Trophoblast cell (in vitro differentiated cells and primary cell): ENCODE measurements around the gene C17orf78.

Source experiments
- DNase-seq, 2 donors: peaks; one replicate each; pipeline ENCODE4 v3.0.0-alpha.2; 2016
- H2AFZ ChIP-seq: 2 replicates; pipeline ENCODE4 v1.6.1; 2013; ENCODE audit warnings: low read length, moderate library complexity, mild to moderate bottlenecking; ENCODE audit not compliant: insufficient read depth, poor library complexity
- H2AK5ac ChIP-seq: 2 replicates; pipeline ENCODE4 v1.6.1; 2013; ENCODE audit warnings: mild to moderate bottlenecking, low read length
- H2BK120ac ChIP-seq: 2 replicates; pipeline ENCODE4 v1.6.1; 2013; ENCODE audit warnings: low read length, mild to moderate bottlenecking, moderate library complexity; ENCODE audit not compliant: insufficient read depth, poor library complexity
- H2BK12ac ChIP-seq: 2 replicates; pipeline ENCODE4 v1.6.1; 2013; ENCODE audit warnings: mild to moderate bottlenecking, low read length, moderate library complexity
- H2BK5ac ChIP-seq: 2 replicates; pipeline ENCODE4 v1.6.1; 2013; ENCODE audit warnings: low read length, low read depth, moderate library complexity, mild to moderate bottlenecking; ENCODE audit not compliant: poor library complexity
- H3K14ac ChIP-seq: 2 replicates; pipeline ENCODE4 v1.6.1; 2013; ENCODE audit warnings: mild to moderate bottlenecking, low read length
- H3K18ac ChIP-seq: 2 replicates; pipeline ENCODE4 v1.6.1; 2013; ENCODE audit warnings: mild to moderate bottlenecking, low read length
- H3K23ac ChIP-seq: 2 replicates; pipeline ENCODE4 v1.6.1; 2013; ENCODE audit warnings: low read length
- H3K27ac ChIP-seq: 2 replicates; pipeline ENCODE4 v1.5.1; 2013; ENCODE audit warnings: low read depth, mild to moderate bottlenecking, inconsistent platforms, low read length, moderate library complexity
- H3K27me3 ChIP-seq: 2 replicates; pipeline ENCODE4 v1.6.1; 2013; ENCODE audit warnings: inconsistent platforms, mild to moderate bottlenecking, low read length, moderate library complexity; ENCODE audit not compliant: insufficient read depth
- H3K36me3 ChIP-seq, 2 experiments: 1 replicate in 1 of 2; 2 replicates in 1 of 2; pipeline ENCODE4 v1.6.1; 2013; ENCODE audit warnings: low read length in 2 of 2, mild to moderate bottlenecking in 2 of 2, moderate library complexity in 1 of 2; ENCODE audit not compliant: insufficient read depth in 2 of 2, control insufficient read depth in 1 of 2
- H3K4ac ChIP-seq: 2 replicates; pipeline ENCODE4 v1.6.1; 2013; ENCODE audit warnings: low read depth, mild to moderate bottlenecking, low read length, moderate library complexity
- H3K4me1 ChIP-seq, 2 experiments: 1 replicate in 1 of 2; 2 replicates in 1 of 2; pipeline ENCODE4 v1.6.1; 2013; ENCODE audit warnings: low read length in 2 of 2, mild to moderate bottlenecking in 2 of 2, moderate library complexity in 1 of 2; ENCODE audit not compliant: insufficient read depth in 2 of 2, control insufficient read depth in 1 of 2
- H3K4me2 ChIP-seq: 2 replicates; pipeline ENCODE4 v1.6.1; 2013; ENCODE audit warnings: inconsistent platforms, mild to moderate bottlenecking, low read length, moderate library complexity
- H3K4me3 ChIP-seq: 2 replicates; pipeline ENCODE4 v1.5.1; 2013; ENCODE audit warnings: mild to moderate bottlenecking, low read depth, low read length, inconsistent platforms
- H3K79me1 ChIP-seq: one replicate; pipeline ENCODE4 v1.6.1; 2013; ENCODE audit warnings: low read length
- H3K79me2 ChIP-seq: 2 replicates; pipeline ENCODE4 v1.6.1; 2013; ENCODE audit warnings: low read length, mild to moderate bottlenecking; ENCODE audit not compliant: control insufficient read depth, insufficient read depth, poor library complexity
- H3K9ac ChIP-seq: 2 replicates; pipeline ENCODE4 v1.6.1; 2013; ENCODE audit warnings: mild to moderate bottlenecking, low read length
- H3K9me3 ChIP-seq: 2 replicates; pipeline ENCODE4 v1.6.1; 2013; ENCODE audit warnings: low read depth, mild to moderate bottlenecking, control low read depth, inconsistent platforms, low read length; ENCODE audit not compliant: insufficient read depth
- H4K12ac ChIP-seq: 2 replicates; pipeline ENCODE4 v1.6.1; 2013; ENCODE audit warnings: low read depth, mild to moderate bottlenecking, low read length, moderate library complexity
- H4K8ac ChIP-seq: 2 replicates; pipeline ENCODE4 v1.6.1; 2013; ENCODE audit warnings: low read depth, mild to moderate bottlenecking, low read length, moderate library complexity
- H4K91ac ChIP-seq: one replicate; pipeline ENCODE4 v1.6.1; 2013; ENCODE audit warnings: low read depth, mild to moderate bottlenecking, low read length, moderate library complexity
- WGBS: extraction: QIAGEN DNeasy Blood & Tissue Kit; methylation state at CpG from one replicate; pipeline ENCODE4 v1.1.7; 2013; ENCODE audit warnings: missing lambda C conversion rate; ENCODE audit not compliant: insufficient read length, insufficient coverage; ENCODE audit errors: extremely low coverage; 5-methylcytosine and 5-hydroxymethylcytosine counted together

The C17orf78 gene

GRCh38 chr17:37373530-37374159, 2.1 kb upstream of the C17orf78 start:
- Histone ChIP-seq H3K18ac (no peak overlapping the region), H3K9ac (no peak overlapping the region), H2BK120ac (no peak overlapping the region), H3K79me2 (no peaks in the 10 kb centered on the region), H2BK12ac (no peak overlapping the region), H3K79me1 (no peaks in the 10 kb centered on the region), H4K12ac (no peak overlapping the region), H3K4ac (no peak overlapping the region), H3K27me3 (no peaks in the 10 kb centered on the region), H3K14ac (no peak overlapping the region), H3K4me3 (no peak overlapping the region), H2AK5ac (no peak overlapping the region), H3K36me3 (no peaks in the 10 kb centered on the region), H4K8ac (no peak overlapping the region), H3K27ac (no peak overlapping the region), H3K9me3 (no peaks in the 10 kb centered on the region), H3K23ac (no peak overlapping the region), H2AFZ (no peak overlapping the region), H2BK5ac (no peak overlapping the region), H3K4me2 (no peak overlapping the region), H4K91ac (no peak overlapping the region), H3K4me1 (no peaks in the 10 kb centered on the region)
- DNase-seq, result peak; percentile 74 to 82
- WGBS, result no CpG with 5 or more reads among the region's 4 CpGs

- Histone ChIP-seq H4K12ac (no peak overlapping the region), H3K4ac (no peak overlapping the region), H2AK5ac (no peak overlapping the region), H2BK120ac (no peak overlapping the region), H3K4me1 (no peaks in the 10 kb centered on the region), H3K14ac (no peak overlapping the region), H4K8ac (no peak overlapping the region), H2BK12ac (no peak overlapping the region), H3K4me2 (no peak overlapping the region), H3K27me3 (no peaks in the 10 kb centered on the region), H3K18ac (no peak overlapping the region), H3K27ac (no peak overlapping the region), H3K4me3 (no peak overlapping the region), H3K36me3 (no peaks in the 10 kb centered on the region), H3K9ac (no peak overlapping the region), H3K23ac (no peak overlapping the region), H3K9me3 (no peaks in the 10 kb centered on the region), H3K79me2 (no peaks in the 10 kb centered on the region), H2BK5ac (no peak overlapping the region), H2AFZ (no peak overlapping the region), H3K79me1 (no peaks in the 10 kb centered on the region), H4K91ac (no peak overlapping the region)
- DNase-seq, result no peak
- WGBS, result no CpG with 5 or more reads among the region's 1 CpG
Observed at GRCh38 chr17:37382056-37382455, 6.3 kb downstream of the C17orf78 start.

GRCh38 chr17:37384560-37385149, 8.9 kb downstream of the C17orf78 start:
- no peak overlapping the region for H4K8ac ChIP-seq
- H2BK5ac ChIP-seq, result no peak overlapping the region
- H3K36me3 ChIP-seq, result no peaks in the 10 kb centered on the region
- no peaks in the 10 kb centered on the region for H3K79me1 ChIP-seq
- no peaks in the 10 kb centered on the region for H3K4me1 ChIP-seq
- H2BK12ac ChIP-seq, result no peak overlapping the region
- H4K91ac ChIP-seq, result no peak overlapping the region
- H2BK120ac ChIP-seq, result no peak overlapping the region
- no peak overlapping the region for H4K12ac ChIP-seq
- H3K4me2 ChIP-seq, result no peak overlapping the region
- no peak overlapping the region for H3K27ac ChIP-seq
- WGBS, result no CpG with 5 or more reads among the region's 3 CpGs
- no peaks in the 10 kb centered on the region for H3K9me3 ChIP-seq
- no peaks in the 10 kb centered on the region for H3K79me2 ChIP-seq
- H3K4ac ChIP-seq, result no peak overlapping the region
- no peak for DNase-seq
- no peak overlapping the region for H3K18ac ChIP-seq
- no peak overlapping the region for H3K23ac ChIP-seq
- no peak overlapping the region for H2AK5ac ChIP-seq
- no peak overlapping the region for H3K9ac ChIP-seq
- no peak overlapping the region for H3K4me3 ChIP-seq
- no peak overlapping the region for H3K14ac ChIP-seq
- H2AFZ ChIP-seq, result no peak overlapping the region
- no peaks in the 10 kb centered on the region for H3K27me3 ChIP-seq

GRCh38 chr17:37385474-37385990, 9.7 kb downstream of the C17orf78 start:
- H3K79me1 ChIP-seq, result no peaks in the 10 kb centered on the region
- H2AFZ ChIP-seq, result no peak overlapping the region
- no peak for DNase-seq
- no peak overlapping the region for H2AK5ac ChIP-seq
- no peak overlapping the region for H4K12ac ChIP-seq
- H4K91ac ChIP-seq, result no peak overlapping the region
- no peak overlapping the region for H3K4me2 ChIP-seq
- H3K27ac ChIP-seq, result no peak overlapping the region
- H3K79me2 ChIP-seq, result no peaks in the 10 kb centered on the region
- H3K4me1 ChIP-seq, result no peaks in the 10 kb centered on the region
- no peak overlapping the region for H3K4ac ChIP-seq
- H3K23ac ChIP-seq, result no peak overlapping the region
- H3K27me3 ChIP-seq, result no peaks in the 10 kb centered on the region
- H3K18ac ChIP-seq, result no peak overlapping the region
- no peak overlapping the region for H2BK5ac ChIP-seq
- H2BK120ac ChIP-seq, result no peak overlapping the region
- no peak overlapping the region for H2BK12ac ChIP-seq
- no peaks in the 10 kb centered on the region for H3K36me3 ChIP-seq
- H4K8ac ChIP-seq, result no peak overlapping the region
- H3K14ac ChIP-seq, result no peak overlapping the region
- H3K4me3 ChIP-seq, result no peak overlapping the region
- no peaks in the 10 kb centered on the region for H3K9me3 ChIP-seq
- H3K9ac ChIP-seq, result no peak overlapping the region
